ENCODE results near the gene FOXJ2. TPM values are rescaled to one million over a fixed set of nuclear protein-coding genes. Genes with fewer than 3 reads are reported as not detected.
A peak's percentile ranks its signal among the peaks of the same experiment; 100 is the strongest.
"Not testable (repeated sequence)": the region's sequence is repeated elsewhere in the genome, so short reads cannot be mapped to it uniquely, and the experiment has no call there.

FOXJ2 gene
- polyA plus RNA-seq, 4 donors: 3.8 to 11.1 (median 5.4) TPM

DNA sequence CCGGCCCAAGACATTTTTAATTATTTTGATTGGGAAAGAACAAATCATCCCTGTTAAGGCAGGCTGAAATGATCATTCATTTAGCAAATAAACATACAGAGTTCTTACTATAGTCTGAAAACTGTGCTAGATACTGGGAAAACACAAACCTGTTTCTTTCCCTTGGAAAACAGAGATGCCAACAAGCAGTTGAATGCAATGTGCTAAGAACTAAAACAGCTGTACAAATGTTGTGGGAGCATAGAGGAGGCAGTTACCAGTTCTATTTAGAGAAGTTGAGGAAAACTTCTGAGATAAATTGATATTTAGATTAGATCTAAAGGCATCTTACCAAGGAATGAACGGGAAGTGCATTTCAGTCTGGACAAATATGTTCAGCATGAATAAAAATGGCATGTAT is 46.4 kb downstream of the FOXJ2 start:
- 77 to 83% (median 78%) methylated on average over 2 of the region's 2 CpGs for WGBS, 3 donors
- no peak for FAIRE-seq

DNA sequence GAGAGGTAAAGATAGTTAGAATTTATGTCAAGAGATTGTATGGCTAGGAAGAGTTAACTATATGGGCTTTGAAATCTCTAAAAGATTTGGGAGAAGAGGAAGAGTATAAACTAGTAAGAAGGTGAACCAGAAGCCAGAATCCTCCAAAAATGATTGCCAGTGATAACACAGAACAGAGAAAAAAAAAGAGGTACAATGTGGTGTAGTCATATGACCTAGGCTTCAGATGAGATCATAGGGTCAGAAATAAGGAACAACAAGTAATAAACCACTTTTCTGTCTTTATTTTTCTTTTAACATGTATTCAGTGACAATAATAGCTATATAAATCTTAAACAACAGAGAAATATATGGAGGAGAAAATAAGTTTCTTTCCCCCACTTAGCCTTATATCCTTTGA is 47.6 kb downstream of the FOXJ2 start:
- no peak overlapping the region for H3K27ac ChIP-seq (ENCODE audit: low read depth in 1 of 3, low read length in 2 of 3)
- no peak for FAIRE-seq

More for the DNA sequence above, 46.4 kb downstream of the FOXJ2 start:
- DNase-seq: no peak
- H3K27ac ChIP-seq (ENCODE audit: low read depth in 1 of 3, low read length in 2 of 3): no peak overlapping the region
- no peaks in the 10 kb centered on the region for H3K9me3 ChIP-seq (ENCODE audit: control insufficient read depth in 2 of 2, insufficient read depth in 1 of 2, low read depth in 1 of 2, low read length in 1 of 2)
- no peak overlapping the region for H3K4me3 ChIP-seq (ENCODE audit: low read depth in 1 of 3, low read length in 3 of 3)
- no peaks in the 10 kb centered on the region for H3K36me3 ChIP-seq (ENCODE audit: control insufficient read depth in 3 of 3, insufficient read depth in 2 of 3, low read depth in 1 of 3, low read length in 3 of 3)
- no peaks in the 10 kb centered on the region for H3K27me3 ChIP-seq (ENCODE audit: control insufficient read depth in 3 of 3, insufficient read depth in 3 of 3, low read length in 3 of 3)
- H3K4me1 ChIP-seq (ENCODE audit: control insufficient read depth in 3 of 3, insufficient read depth in 2 of 3, low read depth in 1 of 3, low read length in 2 of 3): no peaks in the 10 kb centered on the region

DNA sequence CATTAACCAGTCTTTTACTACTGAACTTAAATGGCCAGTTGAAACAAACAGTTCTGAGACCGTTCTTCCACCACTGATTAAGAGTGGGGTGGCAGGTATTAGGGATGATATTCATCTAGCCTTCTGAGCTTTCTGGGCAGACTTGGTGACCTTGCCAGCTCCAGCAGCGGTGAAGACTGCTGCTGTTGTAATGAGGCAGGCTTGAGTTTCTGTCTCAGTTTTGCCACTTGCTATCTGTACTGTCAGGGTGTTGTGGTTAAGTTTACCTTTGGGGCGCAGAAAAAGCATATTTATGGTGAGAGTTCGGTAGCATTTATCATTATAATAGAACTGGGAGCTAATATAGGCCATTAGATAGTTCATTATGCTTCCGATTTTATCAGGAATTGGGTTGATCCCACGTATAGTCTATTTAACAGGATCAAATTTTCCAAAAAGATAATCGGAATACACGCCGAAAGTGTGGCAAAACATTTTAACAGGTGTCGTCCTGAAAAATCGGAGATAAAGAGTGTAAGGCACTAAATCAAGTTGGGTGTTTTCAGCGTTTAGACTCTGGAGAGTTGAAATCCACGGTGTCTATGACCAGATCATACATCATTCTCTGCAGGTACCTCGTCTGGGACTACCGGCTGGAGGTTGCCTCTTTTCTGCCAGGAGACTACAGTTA is 48.9 kb downstream of the FOXJ2 start:
- Histone ChIP-seq H3K4me1 (ENCODE audit: control insufficient read depth in 3 of 3, insufficient read depth in 2 of 3, low read depth in 1 of 3, low read length in 2 of 3) (no peaks in the 10 kb centered on the region), H3K36me3 (ENCODE audit: control insufficient read depth in 3 of 3, insufficient read depth in 2 of 3, low read depth in 1 of 3, low read length in 3 of 3) (peaks cover 0 to 3% (median 0%) of the 10 kb centered on the region in 3 donors), H3K9me3 (ENCODE audit: control insufficient read depth in 2 of 2, insufficient read depth in 1 of 2, low read depth in 1 of 2, low read length in 1 of 2) (no peaks in the 10 kb centered on the region), H3K27me3 (ENCODE audit: control insufficient read depth in 3 of 3, insufficient read depth in 3 of 3, low read length in 3 of 3) (no peaks in the 10 kb centered on the region), H3K27ac (ENCODE audit: low read depth in 1 of 3, low read length in 2 of 3) (peak overlapping the region; percentile 84 to 95 (median 89)), H3K4me3 (ENCODE audit: low read depth in 1 of 3, low read length in 3 of 3) (peak overlapping the region; percentile 34 to 79 (median 76))
- DNase-seq (peak; percentile 54 to 62), FAIRE-seq (no peak)
- 1% methylated on average over 15 of the region's 15 CpGs for whole genome bisulfite sequencing, 3 donors

More for the DNA sequence above, 47.6 kb downstream of the FOXJ2 start:
- H3K4me1 ChIP-seq (ENCODE audit: control insufficient read depth in 3 of 3, insufficient read depth in 2 of 3, low read depth in 1 of 3, low read length in 2 of 3): no peaks in the 10 kb centered on the region
- no peaks in the 10 kb centered on the region for H3K36me3 ChIP-seq (ENCODE audit: control insufficient read depth in 3 of 3, insufficient read depth in 2 of 3, low read depth in 1 of 3, low read length in 3 of 3)
- no peaks in the 10 kb centered on the region for H3K27me3 ChIP-seq (ENCODE audit: control insufficient read depth in 3 of 3, insufficient read depth in 3 of 3, low read length in 3 of 3)
- DNase-seq: no peak
- H3K4me3 ChIP-seq (ENCODE audit: low read depth in 1 of 3, low read length in 3 of 3): no peak overlapping the region
- no peaks in the 10 kb centered on the region for H3K9me3 ChIP-seq (ENCODE audit: control insufficient read depth in 2 of 2, insufficient read depth in 1 of 2, low read depth in 1 of 2, low read length in 1 of 2)

DNA sequence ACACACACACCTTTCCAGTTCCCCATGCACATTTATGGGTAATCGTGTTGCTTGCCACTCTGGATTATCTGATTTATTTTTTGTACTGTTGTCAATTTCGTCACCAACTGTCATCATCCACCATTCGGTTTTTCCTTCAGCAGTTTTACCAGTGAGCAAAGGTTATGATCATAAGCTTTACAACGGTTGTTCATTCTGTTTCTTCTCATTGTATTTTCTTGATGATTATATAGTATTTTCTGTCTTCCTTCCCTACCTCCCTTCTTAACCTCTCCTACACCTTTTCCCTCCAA is 50.2 kb downstream of the FOXJ2 start:
- FAIRE-seq: no peak
- peak in 1 of 2 donors; percentile 60 for DNase-seq
- peak overlapping the region; percentile 47 to 79 (median 76) for H3K4me3 ChIP-seq (ENCODE audit: low read depth in 1 of 3, low read length in 3 of 3)

DNA sequence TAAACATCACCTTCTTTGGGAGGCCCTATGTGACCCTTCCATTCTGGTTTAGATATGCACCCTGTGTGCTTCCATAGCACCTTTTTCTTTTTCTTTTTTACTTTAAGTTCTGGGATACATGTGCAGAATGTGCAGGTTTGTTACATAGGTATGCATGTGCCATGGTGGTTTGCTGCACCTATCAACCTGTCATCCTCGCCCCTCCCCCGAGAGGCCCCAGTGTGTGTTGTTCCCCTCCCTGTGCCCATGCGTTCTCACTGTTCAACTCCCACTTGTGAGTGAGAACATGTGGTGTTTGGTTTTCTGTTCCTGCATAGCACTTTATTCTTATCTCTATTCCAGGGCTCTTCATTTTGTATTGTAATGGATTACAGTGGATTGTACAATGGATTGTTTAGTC is 51.8 kb downstream of the FOXJ2 start:
- H3K27me3 ChIP-seq (ENCODE audit: control insufficient read depth in 3 of 3, insufficient read depth in 3 of 3, low read length in 3 of 3); H3K9me3 ChIP-seq (ENCODE audit: control insufficient read depth in 2 of 2, insufficient read depth in 1 of 2, low read depth in 1 of 2, low read length in 1 of 2); H3K4me3 ChIP-seq (ENCODE audit: low read depth in 1 of 3, low read length in 3 of 3); H3K36me3 ChIP-seq (ENCODE audit: control insufficient read depth in 3 of 3, insufficient read depth in 2 of 3, low read depth in 1 of 3, low read length in 3 of 3); H3K4me1 ChIP-seq (ENCODE audit: control insufficient read depth in 3 of 3, insufficient read depth in 2 of 3, low read depth in 1 of 3, low read length in 2 of 3); DNase-seq; H3K27ac ChIP-seq (ENCODE audit: low read depth in 1 of 3, low read length in 2 of 3); FAIRE-seq: not testable (repeated sequence)
- 69 to 86% (median 79%) methylated on average over 3 of the region's 3 CpGs for WGBS, 3 donors

More for the DNA sequence above, 50.2 kb downstream of the FOXJ2 start:
- peak overlapping the region; percentile 84 to 95 (median 89) for H3K27ac ChIP-seq (ENCODE audit: low read depth in 1 of 3, low read length in 2 of 3)
- peaks cover 0 to 3% (median 0%) of the 10 kb centered on the region in 3 donors for H3K4me1 ChIP-seq (ENCODE audit: control insufficient read depth in 3 of 3, insufficient read depth in 2 of 3, low read depth in 1 of 3, low read length in 2 of 3)
- H3K9me3 ChIP-seq (ENCODE audit: control insufficient read depth in 2 of 2, insufficient read depth in 1 of 2, low read depth in 1 of 2, low read length in 1 of 2): no peaks in the 10 kb centered on the region
- no peaks in the 10 kb centered on the region for H3K27me3 ChIP-seq (ENCODE audit: control insufficient read depth in 3 of 3, insufficient read depth in 3 of 3, low read length in 3 of 3)
- H3K36me3 ChIP-seq (ENCODE audit: control insufficient read depth in 3 of 3, insufficient read depth in 2 of 3, low read depth in 1 of 3, low read length in 3 of 3): peaks cover 0 to 4% (median 0%) of the 10 kb centered on the region in 3 donors
- 0 to 3% (median 1%) methylated on average over 4 of the region's 4 CpGs for WGBS, 3 donors

DNA sequence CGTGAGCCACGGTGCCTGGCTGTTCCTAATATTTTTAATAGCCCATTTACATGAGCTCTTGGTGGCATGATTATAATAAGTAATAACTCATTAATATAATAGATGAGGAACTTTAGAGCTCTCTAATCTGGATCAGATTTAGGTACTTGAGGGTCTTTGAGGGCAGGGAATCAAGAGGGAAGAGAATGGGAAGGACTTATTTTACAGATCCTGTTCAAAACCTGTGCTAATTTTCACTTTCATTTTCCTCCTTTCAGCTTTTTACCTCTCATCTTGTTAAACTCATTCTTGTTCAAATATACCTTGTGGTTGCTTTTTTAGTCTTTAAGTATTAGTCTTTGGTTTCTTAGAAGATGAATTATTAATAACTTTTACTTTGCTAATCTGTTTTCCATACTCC is 55.1 kb downstream of the FOXJ2 start:
- Histone ChIP-seq H3K27ac (ENCODE audit: low read depth in 1 of 3, low read length in 2 of 3) (peak overlapping the region in 1 of 3 donors; percentile 8), H3K4me3 (ENCODE audit: low read depth in 1 of 3, low read length in 3 of 3) (no peak overlapping the region), H3K4me1 (ENCODE audit: control insufficient read depth in 3 of 3, insufficient read depth in 2 of 3, low read depth in 1 of 3, low read length in 2 of 3) (peaks cover 0 to 3% (median 0%) of the 10 kb centered on the region in 3 donors), H3K36me3 (ENCODE audit: control insufficient read depth in 3 of 3, insufficient read depth in 2 of 3, low read depth in 1 of 3, low read length in 3 of 3) (peaks cover 14 to 20% (median 16%) of the 10 kb centered on the region in 3 donors), H3K9me3 (ENCODE audit: control insufficient read depth in 2 of 2, insufficient read depth in 1 of 2, low read depth in 1 of 2, low read length in 1 of 2) (no peaks in the 10 kb centered on the region), H3K27me3 (ENCODE audit: control insufficient read depth in 3 of 3, insufficient read depth in 3 of 3, low read length in 3 of 3) (no peaks in the 10 kb centered on the region)
- DNase-seq: no peak
- 71 to 86% (median 77%) methylated on average over 2 of the region's 2 CpGs for WGBS, 3 donors
- no peak for FAIRE-seq

DNA sequence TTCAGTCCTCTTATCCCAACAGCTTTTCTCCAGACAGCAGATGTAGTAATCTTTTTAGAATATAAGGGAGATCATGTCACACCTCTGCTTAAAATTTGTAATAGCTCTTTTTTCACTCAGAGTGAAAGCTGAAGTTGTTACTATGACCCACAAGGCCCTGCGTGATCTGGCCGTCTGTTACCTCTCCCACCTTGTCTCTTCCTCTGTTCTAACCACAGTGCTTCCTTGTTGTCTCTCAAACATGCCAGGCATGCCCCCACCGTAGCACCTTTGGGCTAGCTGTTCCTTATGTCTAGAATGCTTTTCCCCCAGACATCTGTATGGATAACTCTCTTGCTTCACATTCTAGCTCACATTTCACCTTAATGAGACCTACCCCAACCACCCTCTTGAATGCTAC is 56.1 kb downstream of the FOXJ2 start:
- no peaks in the 10 kb centered on the region for H3K27me3 ChIP-seq (ENCODE audit: control insufficient read depth in 3 of 3, insufficient read depth in 3 of 3, low read length in 3 of 3)
- peak in 1 of 2 donors; percentile 31 for DNase-seq
- H3K4me3 ChIP-seq (ENCODE audit: low read depth in 1 of 3, low read length in 3 of 3): no peak overlapping the region
- H3K27ac ChIP-seq (ENCODE audit: low read depth in 1 of 3, low read length in 2 of 3): peak overlapping the region in 1 of 3 donors; percentile 72
- 61 to 66% (median 61%) methylated on average over 3 of the region's 3 CpGs for WGBS, 3 donors
- peaks cover 15 to 26% (median 20%) of the 10 kb centered on the region in 3 donors for H3K36me3 ChIP-seq (ENCODE audit: control insufficient read depth in 3 of 3, insufficient read depth in 2 of 3, low read depth in 1 of 3, low read length in 3 of 3)
- FAIRE-seq: no peak
- H3K4me1 ChIP-seq (ENCODE audit: control insufficient read depth in 3 of 3, insufficient read depth in 2 of 3, low read depth in 1 of 3, low read length in 2 of 3): peaks cover 0 to 3% (median 0%) of the 10 kb centered on the region in 3 donors
- no peaks in the 10 kb centered on the region for H3K9me3 ChIP-seq (ENCODE audit: control insufficient read depth in 2 of 2, insufficient read depth in 1 of 2, low read depth in 1 of 2, low read length in 1 of 2)

DNA sequence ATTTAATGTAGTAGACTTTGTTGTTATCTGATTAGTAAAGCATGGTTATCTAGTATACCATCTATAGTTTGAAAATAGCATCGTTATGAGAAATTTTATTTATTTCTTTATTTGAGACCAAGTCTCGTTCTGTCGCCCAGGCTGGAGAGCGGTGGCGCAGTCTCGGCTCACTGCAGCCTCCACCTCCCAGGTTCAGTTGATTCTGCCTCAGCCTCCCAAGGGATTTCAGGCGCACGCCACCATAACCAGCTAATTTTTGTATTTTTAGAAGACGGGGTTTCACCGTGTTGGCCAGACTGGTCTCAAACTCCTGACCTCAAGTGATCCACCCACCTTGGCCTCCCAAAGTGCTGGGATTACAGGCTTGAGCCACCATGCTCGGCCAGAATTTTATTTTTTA is 56.8 kb downstream of the FOXJ2 start:
- DNase-seq; H3K4me3 ChIP-seq (ENCODE audit: low read depth in 1 of 3, low read length in 3 of 3); H3K4me1 ChIP-seq (ENCODE audit: control insufficient read depth in 3 of 3, insufficient read depth in 2 of 3, low read depth in 1 of 3, low read length in 2 of 3); FAIRE-seq; H3K9me3 ChIP-seq (ENCODE audit: control insufficient read depth in 2 of 2, insufficient read depth in 1 of 2, low read depth in 1 of 2, low read length in 1 of 2); H3K27ac ChIP-seq (ENCODE audit: low read depth in 1 of 3, low read length in 2 of 3); H3K27me3 ChIP-seq (ENCODE audit: control insufficient read depth in 3 of 3, insufficient read depth in 3 of 3, low read length in 3 of 3): not testable (repeated sequence)
- WGBS, 3 donors: 91 to 94% (median 91%) methylated on average over 11 of the region's 11 CpGs
- H3K36me3 ChIP-seq (ENCODE audit: control insufficient read depth in 3 of 3, insufficient read depth in 2 of 3, low read depth in 1 of 3, low read length in 3 of 3): peaks cover 15 to 27% (median 20%) of the 10 kb centered on the region in 3 donors

DNA sequence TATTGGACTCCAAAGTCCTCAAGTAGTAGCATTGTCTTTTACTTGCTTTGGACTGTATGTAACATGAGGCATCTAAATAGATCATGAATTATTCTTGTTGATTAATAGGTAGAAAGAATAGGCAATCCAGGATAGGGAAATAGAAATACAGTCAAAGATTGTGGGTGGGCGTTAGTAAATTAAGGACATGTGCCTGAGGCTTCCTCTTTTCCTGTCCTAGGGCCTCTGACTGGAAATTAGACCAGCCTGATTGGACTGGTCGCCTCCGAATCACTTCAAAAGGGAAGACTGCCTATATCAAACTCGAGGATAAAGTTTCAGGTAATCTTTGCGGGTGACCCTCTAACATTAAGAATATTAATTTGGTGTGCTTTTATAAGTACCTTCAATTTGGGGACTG is 57.2 kb downstream of the FOXJ2 start:
- Histone ChIP-seq H3K9me3 (ENCODE audit: control insufficient read depth in 2 of 2, insufficient read depth in 1 of 2, low read depth in 1 of 2, low read length in 1 of 2) (no peaks in the 10 kb centered on the region), H3K27me3 (ENCODE audit: control insufficient read depth in 3 of 3, insufficient read depth in 3 of 3, low read length in 3 of 3) (no peaks in the 10 kb centered on the region), H3K36me3 (ENCODE audit: control insufficient read depth in 3 of 3, insufficient read depth in 2 of 3, low read depth in 1 of 3, low read length in 3 of 3) (peaks cover 20 to 31% (median 23%) of the 10 kb centered on the region in 3 donors), H3K4me3 (ENCODE audit: low read depth in 1 of 3, low read length in 3 of 3) (no peak overlapping the region), H3K27ac (ENCODE audit: low read depth in 1 of 3, low read length in 2 of 3) (no peak overlapping the region), H3K4me1 (ENCODE audit: control insufficient read depth in 3 of 3, insufficient read depth in 2 of 3, low read depth in 1 of 3, low read length in 2 of 3) (peaks cover 0 to 3% (median 0%) of the 10 kb centered on the region in 3 donors)
- no peak for DNase-seq
- no peak for FAIRE-seq
- 91 to 92% (median 91%) methylated on average over 5 of the region's 5 CpGs for WGBS, 3 donors
